Vagina (tissue), 2 donors: ENCODE measurements around the gene PPP2R5C. TPM values are rescaled to one million over a fixed set of nuclear protein-coding genes. Genes with fewer than 3 reads are reported as not detected.
A peak's percentile ranks its signal among the peaks of the same experiment; 100 is the strongest.

Source experiments
- DNase-seq, 2 donors: peaks; one replicate each; pipeline ENCODE4 v3.0.0-alpha.2; 2017; ENCODE audit errors: extremely low spot score in 2 of 2
- H3K27ac ChIP-seq: fragments of 200-600 bp; sonication (generic); one replicate; pipeline ENCODE4 v1.5.1; 2019
- H3K27me3 ChIP-seq: fragments of 200-600 bp; sonication (generic); one replicate; pipeline ENCODE4 v1.5.1; 2019
- H3K36me3 ChIP-seq, 2 donors: fragments of 200-600 bp; sonication (generic); one replicate each; pipeline ENCODE4 v1.5.1; 2017 to 2019
- H3K4me1 ChIP-seq: fragments of 200-600 bp; sonication (generic); one replicate; pipeline ENCODE4 v1.5.1; 2019
- H3K4me3 ChIP-seq, 2 donors: fragments of 200-600 bp; sonication (generic); 1 replicate in 1 of 2; 2 replicates in 1 of 2; pipeline ENCODE4 v1.5.1; 2016 to 2019
- H3K9me3 ChIP-seq: fragments of 200-600 bp; sonication (generic); one replicate; pipeline ENCODE4 v1.5.1; 2019
- POLR2A ChIP-seq, 2 donors: fragments of 450-650 bp; IDR thresholded peaks; one replicate each; pipeline ENCODE4 v1.6.1; 2017; ENCODE audit warnings: antibody characterized with exemption in 2 of 2, mild to moderate bottlenecking in 2 of 2, moderate library complexity in 2 of 2
- POLR2AphosphoS5 ChIP-seq, 2 donors: sonication (generic); formaldehyde crosslinking; IDR thresholded peaks; one replicate each; pipeline ENCODE4 v1.9.0; 2017; ENCODE audit warnings: antibody characterized with exemption in 2 of 2, mild to moderate bottlenecking in 2 of 2, low read depth in 1 of 2; ENCODE audit not compliant: insufficient read depth in 1 of 2
- intact Hi-C: fragments of 100-400 bp; cut with DNase I; formaldehyde crosslinking; loops from one replicate; pipeline ENCODE4 v1.15.1; 2023
- total RNA-seq: library from RNA; depleted of rRNA; stranded (reverse); fragments of >200 nt; gene quantifications from one replicate; pipeline ENCODE4 v1.2.3, GENCODE V29; 2016
- TF ChIP-seq, protein P1 (sequence below), 3 experiments: fragments of 450-650 bp in 2 of 3; fragments of 200-600 bp in 1 of 3; sonication (generic) in 1 of 3; IDR thresholded peaks; one replicate each; pipeline ENCODE4 v1.5.1; 2017 to 2019; ENCODE audit warnings: antibody characterized with exemption in 3 of 3, mild to moderate bottlenecking in 2 of 3, moderate library complexity in 2 of 3

Gene PPP2R5C
- total RNA-seq, 1 donor from 2014 or later: 88.1 TPM

DNA sequence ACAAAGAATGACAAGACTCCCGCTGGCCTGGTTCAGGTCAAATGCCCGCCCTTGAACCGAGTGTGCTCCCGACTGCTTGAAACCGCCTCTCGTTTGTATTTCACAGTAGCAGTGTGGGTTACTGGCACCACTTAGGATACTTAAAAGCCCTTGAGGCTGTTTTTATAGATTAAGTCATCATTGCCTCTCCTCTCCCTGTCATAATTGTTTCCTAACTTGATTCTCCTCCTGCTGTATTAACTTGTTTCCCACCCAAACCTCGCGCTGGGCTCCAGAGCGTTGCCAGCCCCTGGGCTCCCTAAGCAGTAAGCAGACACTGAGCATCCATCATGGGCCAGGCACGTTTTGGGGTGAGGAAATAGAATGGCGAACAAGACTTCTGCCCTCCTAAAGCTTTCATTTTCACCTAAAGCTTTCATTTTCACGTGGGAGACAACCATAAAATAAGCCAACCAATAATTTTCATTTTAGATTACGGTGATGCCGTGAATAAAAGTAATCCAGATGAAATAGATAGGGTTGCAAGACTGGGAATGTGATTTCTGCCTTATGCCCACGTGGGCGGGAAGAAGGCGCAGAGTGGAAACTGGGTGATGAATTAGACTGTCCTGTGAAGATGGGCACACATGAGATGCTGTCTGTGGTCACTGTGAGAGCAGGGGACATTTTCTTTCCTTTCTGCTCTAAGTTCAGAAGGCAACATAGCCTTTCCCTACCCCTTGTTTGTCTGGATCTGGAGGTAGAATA lies 97.5 kb downstream of the PPP2R5C start:
- TF ChIP-seq, protein P1, sequence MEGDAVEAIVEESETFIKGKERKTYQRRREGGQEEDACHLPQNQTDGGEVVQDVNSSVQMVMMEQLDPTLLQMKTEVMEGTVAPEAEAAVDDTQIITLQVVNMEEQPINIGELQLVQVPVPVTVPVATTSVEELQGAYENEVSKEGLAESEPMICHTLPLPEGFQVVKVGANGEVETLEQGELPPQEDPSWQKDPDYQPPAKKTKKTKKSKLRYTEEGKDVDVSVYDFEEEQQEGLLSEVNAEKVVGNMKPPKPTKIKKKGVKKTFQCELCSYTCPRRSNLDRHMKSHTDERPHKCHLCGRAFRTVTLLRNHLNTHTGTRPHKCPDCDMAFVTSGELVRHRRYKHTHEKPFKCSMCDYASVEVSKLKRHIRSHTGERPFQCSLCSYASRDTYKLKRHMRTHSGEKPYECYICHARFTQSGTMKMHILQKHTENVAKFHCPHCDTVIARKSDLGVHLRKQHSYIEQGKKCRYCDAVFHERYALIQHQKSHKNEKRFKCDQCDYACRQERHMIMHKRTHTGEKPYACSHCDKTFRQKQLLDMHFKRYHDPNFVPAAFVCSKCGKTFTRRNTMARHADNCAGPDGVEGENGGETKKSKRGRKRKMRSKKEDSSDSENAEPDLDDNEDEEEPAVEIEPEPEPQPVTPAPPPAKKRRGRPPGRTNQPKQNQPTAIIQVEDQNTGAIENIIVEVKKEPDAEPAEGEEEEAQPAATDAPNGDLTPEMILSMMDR (IDR thresholded peaks at IDR 0.05): no peak
- no peak for TF ChIP-seq POLR2AphosphoS5 (IDR thresholded peaks at IDR 0.05; ENCODE audit: insufficient read depth in 1 of 2, low read depth in 1 of 2)
- no peak for TF ChIP-seq POLR2A (IDR thresholded peaks at IDR 0.05)
- no peaks in the 10 kb centered on the region for H3K27me3 ChIP-seq
- DNase-seq: no peak
- H3K9me3 ChIP-seq: no peaks in the 10 kb centered on the region
- H3K36me3 ChIP-seq: peaks cover 0 to 7% of the 10 kb centered on the region in 2 donors
- peaks cover 12% of the 10 kb centered on the region for H3K4me1 ChIP-seq
- no peak overlapping the region for H3K27ac ChIP-seq
- intact Hi-C loops: no loop called here
- H3K4me3 ChIP-seq: no peak overlapping the region

DNA sequence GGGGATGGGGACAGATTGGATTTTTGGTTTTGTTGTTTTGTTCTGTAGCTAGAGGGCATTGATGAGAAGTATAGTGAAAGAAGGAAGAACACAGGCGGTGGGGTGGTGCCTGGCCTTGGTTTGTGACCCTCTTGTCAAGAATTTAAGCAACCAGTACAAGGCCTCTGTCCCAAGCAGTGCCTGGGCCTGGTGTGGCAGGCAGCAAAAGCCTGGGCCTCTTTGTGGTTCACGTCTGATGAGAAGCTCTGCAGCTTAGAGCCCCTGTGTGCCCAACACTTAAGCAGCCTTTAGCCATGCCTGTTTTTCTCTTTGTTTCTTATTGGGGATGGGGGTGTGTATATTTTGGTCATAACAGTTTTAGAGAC lies 98.0 kb downstream of the PPP2R5C start:
- intact Hi-C loops: no loop called here
- H3K4me3 ChIP-seq: no peak overlapping the region
- H3K36me3 ChIP-seq: peaks cover 0 to 7% of the 10 kb centered on the region in 2 donors
- no peaks in the 10 kb centered on the region for H3K9me3 ChIP-seq
- H3K27me3 ChIP-seq: no peaks in the 10 kb centered on the region
- H3K27ac ChIP-seq: no peak overlapping the region
- DNase-seq: no peak
- peaks cover 6% of the 10 kb centered on the region for H3K4me1 ChIP-seq
- TF ChIP-seq, protein P1 (IDR thresholded peaks at IDR 0.05): no peak

DNA sequence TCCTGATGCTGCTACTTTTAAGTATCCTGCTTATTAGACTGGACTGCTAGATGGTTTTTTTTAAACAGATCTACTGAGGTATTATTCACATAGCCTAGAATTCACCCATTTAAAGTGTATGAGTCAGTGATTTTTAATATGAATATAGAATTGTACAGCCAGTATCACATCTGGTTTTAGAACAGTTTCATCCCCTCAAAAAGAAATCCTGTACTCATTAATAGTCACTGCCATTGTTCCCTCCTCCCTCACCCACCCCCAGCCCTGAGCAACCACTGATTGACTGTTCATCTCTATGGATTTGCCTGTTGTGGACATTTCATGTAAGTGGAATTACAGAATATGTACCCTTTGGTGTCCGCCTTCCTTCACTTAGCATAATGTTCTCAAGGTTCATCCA lies 98.4 kb downstream of the PPP2R5C start:
- TF ChIP-seq POLR2A (IDR thresholded peaks at IDR 0.05) (no peak), POLR2AphosphoS5 (IDR thresholded peaks at IDR 0.05; ENCODE audit: insufficient read depth in 1 of 2, low read depth in 1 of 2) (no peak)
- TF ChIP-seq, protein P1 (IDR thresholded peaks at IDR 0.05): no peak
- peak in 1 of 2 donors; percentile 18 for DNase-seq
- Histone ChIP-seq H3K9me3 (no peaks in the 10 kb centered on the region), H3K27ac (no peak overlapping the region), H3K4me1 (peaks cover 2% of the 10 kb centered on the region), H3K4me3 (no peak overlapping the region), H3K27me3 (no peaks in the 10 kb centered on the region), H3K36me3 (peaks cover 0 to 7% of the 10 kb centered on the region in 2 donors)
- intact Hi-C loops: no loop called here

DNA sequence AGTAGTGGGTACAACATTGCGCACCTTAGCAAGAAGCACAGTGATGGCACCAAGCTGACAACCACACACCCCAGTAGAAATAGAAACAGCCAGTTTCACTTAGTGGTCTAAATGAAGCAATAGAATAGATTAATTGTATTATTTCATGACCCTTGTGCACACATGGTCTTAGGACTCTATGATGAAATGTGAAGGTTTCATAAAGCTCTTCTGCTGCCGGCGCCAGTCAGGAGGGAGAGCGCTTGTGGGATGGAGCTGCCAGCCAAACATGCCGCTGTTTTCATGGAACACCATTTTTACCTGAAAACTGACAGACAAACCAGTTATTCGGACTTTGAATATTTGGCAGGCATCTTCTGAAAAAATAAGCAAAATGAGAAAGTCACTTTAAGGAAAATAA lies 100.0 kb downstream of the PPP2R5C start:
- intact Hi-C loops: no loop called here
- Histone ChIP-seq H3K36me3 (peaks cover 0 to 7% of the 10 kb centered on the region in 2 donors), H3K4me1 (no peaks in the 10 kb centered on the region), H3K27me3 (no peaks in the 10 kb centered on the region), H3K4me3 (no peak overlapping the region), H3K9me3 (no peaks in the 10 kb centered on the region), H3K27ac (no peak overlapping the region)
- no peak for DNase-seq
- TF ChIP-seq POLR2AphosphoS5 (IDR thresholded peaks at IDR 0.05; ENCODE audit: insufficient read depth in 1 of 2, low read depth in 1 of 2) (no peak), POLR2A (IDR thresholded peaks at IDR 0.05) (no peak)
- TF ChIP-seq, protein P1 (IDR thresholded peaks at IDR 0.05): no peak

DNA sequence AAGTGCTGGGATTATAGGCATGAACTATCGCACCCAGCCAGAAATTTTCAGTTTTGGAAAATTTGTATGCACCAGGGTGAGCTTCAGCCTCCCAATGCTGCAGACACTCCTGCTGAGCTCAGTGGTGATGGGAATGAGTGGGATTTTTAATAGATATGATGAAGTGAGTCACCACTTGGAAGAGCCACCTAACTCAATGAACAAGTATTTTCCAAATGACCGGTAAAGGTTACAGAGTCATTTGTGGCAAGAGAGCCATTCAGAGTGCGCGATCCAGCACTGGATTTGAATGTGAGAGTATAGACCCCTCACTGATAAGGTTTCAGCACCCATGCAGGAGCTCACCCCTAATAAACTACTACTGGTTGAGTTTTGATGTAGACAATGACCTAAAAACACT lies 100.7 kb downstream of the PPP2R5C start:
- DNase-seq: peak in 1 of 2 donors; percentile 34
- Histone ChIP-seq H3K4me1 (no peaks in the 10 kb centered on the region), H3K36me3 (peaks cover 0 to 6% of the 10 kb centered on the region in 2 donors), H3K9me3 (no peaks in the 10 kb centered on the region), H3K27ac (no peak overlapping the region), H3K4me3 (no peak overlapping the region), H3K27me3 (no peaks in the 10 kb centered on the region)
- TF ChIP-seq, protein P1 (IDR thresholded peaks at IDR 0.05): no peak
- TF ChIP-seq POLR2AphosphoS5 (IDR thresholded peaks at IDR 0.05; ENCODE audit: insufficient read depth in 1 of 2, low read depth in 1 of 2) (no peak), POLR2A (IDR thresholded peaks at IDR 0.05) (no peak)
- intact Hi-C loops: no loop called here
